Memory B cell (primary cell): Measurements from ENCODE around the gene KIF16B.

Experiments
- ATAC-seq: fragments of 150-1000 bp; cut with Tn5 transposase; 2 replicates; pipeline ENCODE4 v1.10.0; 2021; ENCODE audit warnings: low read depth, mild to moderate bottlenecking, moderate library complexity
- DNase-seq, 2 donors: peaks; one replicate each; pipeline ENCODE4 v3.0.0; 2022; ENCODE audit warnings: low spot score in 2 of 2
- H3K27ac Mint-ChIP-seq: one replicate; pipeline ENCODE4 v1.8.0; 2022; ENCODE audit warnings: mild to moderate bottlenecking, moderate library complexity, mixed read lengths
- H3K27me3 Mint-ChIP-seq: one replicate; pipeline ENCODE4 v1.8.0; 2022; ENCODE audit warnings: mixed read lengths
- H3K36me3 Mint-ChIP-seq: one replicate; pipeline ENCODE4 v1.8.0; 2022; ENCODE audit warnings: mild to moderate bottlenecking, mixed read lengths
- H3K4me1 Mint-ChIP-seq: one replicate; pipeline ENCODE4 v1.8.0; 2022; ENCODE audit warnings: mixed read lengths
- H3K4me3 Mint-ChIP-seq: one replicate; pipeline ENCODE4 v1.8.0; 2022; ENCODE audit warnings: mild to moderate bottlenecking, moderate library complexity, mixed read lengths
- H3K9me3 Mint-ChIP-seq: one replicate; pipeline ENCODE4 v1.8.0; 2022; ENCODE audit warnings: mixed read lengths

The KIF16B gene

GRCh38 chr20:16404640-16405039, 168.6 kb downstream of the KIF16B start:
- ATAC-seq, result no peak
- DNase-seq, result no peak
- Mint-ChIP-seq H3K27me3 (no peaks in the 10 kb centered on the region), H3K27ac (peak overlapping the region; percentile 38), H3K36me3 (peaks cover 48% of the 10 kb centered on the region), H3K9me3 (no peaks in the 10 kb centered on the region), H3K4me3 (no peak overlapping the region), H3K4me1 (peaks cover 7% of the 10 kb centered on the region)

GRCh38 chr20:16404171-16404570, 169.1 kb downstream of the KIF16B start:
- H3K27me3 Mint-ChIP-seq, result no peaks in the 10 kb centered on the region
- no peak overlapping the region for H3K27ac Mint-ChIP-seq
- ATAC-seq, result no peak
- H3K9me3 Mint-ChIP-seq, result no peaks in the 10 kb centered on the region
- no peak for DNase-seq
- peaks cover 45% of the 10 kb centered on the region for H3K36me3 Mint-ChIP-seq
- peaks cover 7% of the 10 kb centered on the region for H3K4me1 Mint-ChIP-seq
- no peak overlapping the region for H3K4me3 Mint-ChIP-seq

GRCh38 chr20:16400234-16400633, 173.0 kb downstream of the KIF16B start:
- no peak for ATAC-seq

GRCh38 chr20:16399801-16400200, 173.4 kb downstream of the KIF16B start:
- H3K4me3 Mint-ChIP-seq, result no peak overlapping the region
- no peaks in the 10 kb centered on the region for H3K27me3 Mint-ChIP-seq
- peaks cover 7% of the 10 kb centered on the region for H3K4me1 Mint-ChIP-seq
- H3K9me3 Mint-ChIP-seq, result no peaks in the 10 kb centered on the region
- H3K36me3 Mint-ChIP-seq, result peaks cover 34% of the 10 kb centered on the region
- H3K27ac Mint-ChIP-seq, result no peak overlapping the region
- no peak for DNase-seq
- no peak for ATAC-seq

More at GRCh38 chr20:16400234-16400633, 173.0 kb downstream of the KIF16B start:
- Mint-ChIP-seq H3K4me1 (peaks cover 7% of the 10 kb centered on the region), H3K4me3 (no peak overlapping the region), H3K27ac (no peak overlapping the region), H3K27me3 (no peaks in the 10 kb centered on the region), H3K9me3 (no peaks in the 10 kb centered on the region), H3K36me3 (peaks cover 36% of the 10 kb centered on the region)
- no peak for DNase-seq

- H3K9me3 Mint-ChIP-seq, result no peaks in the 10 kb centered on the region
- peaks cover 29% of the 10 kb centered on the region for H3K36me3 Mint-ChIP-seq
- no peak overlapping the region for H3K4me3 Mint-ChIP-seq
- H3K27me3 Mint-ChIP-seq, result no peaks in the 10 kb centered on the region
- H3K4me1 Mint-ChIP-seq, result peaks cover 19% of the 10 kb centered on the region
- ATAC-seq (no peak), DNase-seq (no peak)
- no peak overlapping the region for H3K27ac Mint-ChIP-seq
These were observed 176.2 kb downstream of the KIF16B start for GRCh38 chr20:16397086-16397485.

- DNase-seq, result no peak
- ATAC-seq, result no peak
- Mint-ChIP-seq H3K27me3 (no peaks in the 10 kb centered on the region), H3K27ac (no peak overlapping the region), H3K4me1 (peaks cover 30% of the 10 kb centered on the region), H3K9me3 (no peaks in the 10 kb centered on the region), H3K4me3 (no peak overlapping the region), H3K36me3 (peaks cover 21% of the 10 kb centered on the region)
These were observed 177.9 kb downstream of the KIF16B start for GRCh38 chr20:16395366-16395765.

- no peak for ATAC-seq
- DNase-seq, result no peak
- Mint-ChIP-seq H3K27me3 (no peaks in the 10 kb centered on the region), H3K27ac (peak overlapping the region; percentile 51), H3K9me3 (no peaks in the 10 kb centered on the region), H3K36me3 (peaks cover 18% of the 10 kb centered on the region), H3K4me1 (peaks cover 30% of the 10 kb centered on the region), H3K4me3 (no peak overlapping the region)
These were observed 178.5 kb downstream of the KIF16B start for GRCh38 chr20:16394784-16395183.

- ATAC-seq, result no peak
- H3K36me3 Mint-ChIP-seq, result peaks cover 15% of the 10 kb centered on the region
These were observed 179.4 kb downstream of the KIF16B start for GRCh38 chr20:16393836-16394235.

GRCh38 chr20:16393297-16393696, 180.0 kb downstream of the KIF16B start:
- H3K9me3 Mint-ChIP-seq, result no peaks in the 10 kb centered on the region
- no peak overlapping the region for H3K4me3 Mint-ChIP-seq
- H3K27me3 Mint-ChIP-seq, result no peaks in the 10 kb centered on the region
- peak overlapping the region; percentile 36 for H3K27ac Mint-ChIP-seq
- no peak for DNase-seq
- no peak for ATAC-seq
- peaks cover 32% of the 10 kb centered on the region for H3K4me1 Mint-ChIP-seq
- H3K36me3 Mint-ChIP-seq, result peaks cover 14% of the 10 kb centered on the region

More at GRCh38 chr20:16393836-16394235, 179.4 kb downstream of the KIF16B start:
- Mint-ChIP-seq H3K9me3 (no peaks in the 10 kb centered on the region), H3K27me3 (no peaks in the 10 kb centered on the region), H3K4me3 (no peak overlapping the region), H3K27ac (peak overlapping the region; percentile 51), H3K4me1 (peaks cover 30% of the 10 kb centered on the region)
- DNase-seq, result no peak

GRCh38 chr20:16392346-16392745, 180.9 kb downstream of the KIF16B start:
- ATAC-seq (peak; percentile 84), DNase-seq (peak; percentile 18 to 37)
- peak overlapping the region; percentile 33 for H3K4me3 Mint-ChIP-seq
- peaks cover 9% of the 10 kb centered on the region for H3K36me3 Mint-ChIP-seq
- H3K27ac Mint-ChIP-seq, result peak overlapping the region; percentile 82
- H3K9me3 Mint-ChIP-seq, result no peaks in the 10 kb centered on the region
- peaks cover 32% of the 10 kb centered on the region for H3K4me1 Mint-ChIP-seq
- no peaks in the 10 kb centered on the region for H3K27me3 Mint-ChIP-seq

GRCh38 chr20:16390991-16391390, 182.3 kb downstream of the KIF16B start:
- H3K27me3 Mint-ChIP-seq, result no peaks in the 10 kb centered on the region
- peaks cover 32% of the 10 kb centered on the region for H3K4me1 Mint-ChIP-seq
- peak overlapping the region; percentile 82 for H3K27ac Mint-ChIP-seq
- ATAC-seq, result peak; percentile 66
- no peaks in the 10 kb centered on the region for H3K9me3 Mint-ChIP-seq
- H3K36me3 Mint-ChIP-seq, result peaks cover 9% of the 10 kb centered on the region
- DNase-seq, result peak in 1 of 2 donors; percentile 5
- peak overlapping the region; percentile 50 for H3K4me3 Mint-ChIP-seq

- no peaks in the 10 kb centered on the region for H3K9me3 Mint-ChIP-seq
- no peaks in the 10 kb centered on the region for H3K27me3 Mint-ChIP-seq
- H3K36me3 Mint-ChIP-seq, result peaks cover 10% of the 10 kb centered on the region
- H3K27ac Mint-ChIP-seq, result no peak overlapping the region
- DNase-seq (no peak), ATAC-seq (no peak)
- peaks cover 29% of the 10 kb centered on the region for H3K4me1 Mint-ChIP-seq
- H3K4me3 Mint-ChIP-seq, result no peak overlapping the region
These were observed 184.5 kb downstream of the KIF16B start for GRCh38 chr20:16388731-16389130.

GRCh38 chr20:16387666-16388065, 185.6 kb downstream of the KIF16B start:
- ATAC-seq (no peak), DNase-seq (no peak)
- Mint-ChIP-seq H3K36me3 (peaks cover 10% of the 10 kb centered on the region), H3K27ac (no peak overlapping the region), H3K9me3 (no peaks in the 10 kb centered on the region), H3K27me3 (no peaks in the 10 kb centered on the region), H3K4me1 (peaks cover 22% of the 10 kb centered on the region), H3K4me3 (no peak overlapping the region)

- Mint-ChIP-seq H3K27me3 (no peaks in the 10 kb centered on the region), H3K27ac (no peak overlapping the region), H3K4me3 (no peak overlapping the region), H3K4me1 (peaks cover 6% of the 10 kb centered on the region), H3K9me3 (no peaks in the 10 kb centered on the region), H3K36me3 (peaks cover 12% of the 10 kb centered on the region)
- DNase-seq (no peak), ATAC-seq (no peak)
These were observed 187.4 kb downstream of the KIF16B start for GRCh38 chr20:16385891-16386290.

- Mint-ChIP-seq H3K27me3 (no peaks in the 10 kb centered on the region), H3K4me1 (peaks cover 2% of the 10 kb centered on the region), H3K36me3 (peaks cover 11% of the 10 kb centered on the region), H3K4me3 (no peak overlapping the region), H3K9me3 (no peaks in the 10 kb centered on the region), H3K27ac (no peak overlapping the region)
- DNase-seq, result no peak
- ATAC-seq, result no peak
These were observed 187.8 kb downstream of the KIF16B start for GRCh38 chr20:16385462-16385861.
